ENCODE data around the gene PXDC1.
A peak's percentile ranks its signal among the peaks of the same experiment; 100 is the strongest.

The PXDC1 gene

GRCh38 chr6:3747100-3747737 lies 4.3 kb downstream of the PXDC1 start:
- no peak for DNase-seq (ENCODE audit: low read depth, low spot score)

- DNase-seq (ENCODE audit: low read depth, low spot score) = no peak
These were observed 4.8 kb downstream of the PXDC1 start for GRCh38 chr6:3746696-3747095.

- no peak for DNase-seq (ENCODE audit: low read depth, low spot score)
These were observed 5.3 kb downstream of the PXDC1 start for GRCh38 chr6:3746119-3746691.

GRCh38 chr6:3745566-3746118 lies 5.9 kb downstream of the PXDC1 start:
- DNase-seq (ENCODE audit: low read depth, low spot score) = no peak

- no peak for DNase-seq (ENCODE audit: low read depth, low spot score)
These were observed 6.5 kb downstream of the PXDC1 start for GRCh38 chr6:3744901-3745470.

GRCh38 chr6:3744211-3744900 lies 7.2 kb downstream of the PXDC1 start:
- no peak for DNase-seq (ENCODE audit: low read depth, low spot score)

GRCh38 chr6:3743541-3743940 lies 8.0 kb downstream of the PXDC1 start:
- DNase-seq (ENCODE audit: low read depth, low spot score) = no peak

GRCh38 chr6:3742426-3743344 lies 8.8 kb downstream of the PXDC1 start:
- peak; percentile 83 for DNase-seq (ENCODE audit: low read depth, low spot score)

GRCh38 chr6:3742076-3742425 lies 9.5 kb downstream of the PXDC1 start:
- no peak for DNase-seq (ENCODE audit: low read depth, low spot score)

GRCh38 chr6:3741477-3741871 lies 10.0 kb downstream of the PXDC1 start:
- DNase-seq (ENCODE audit: low read depth, low spot score) = no peak

GRCh38 chr6:3740551-3741476 lies 10.7 kb downstream of the PXDC1 start:
- no peak for DNase-seq (ENCODE audit: low read depth, low spot score)

GRCh38 chr6:3739311-3739897 lies 12.1 kb downstream of the PXDC1 start:
- DNase-seq (ENCODE audit: low read depth, low spot score) = no peak

GRCh38 chr6:3738381-3739131 lies 13.0 kb downstream of the PXDC1 start:
- no peak for DNase-seq (ENCODE audit: low read depth, low spot score)

GRCh38 chr6:3737831-3738210 lies 13.7 kb downstream of the PXDC1 start:
- DNase-seq (ENCODE audit: low read depth, low spot score) = no peak

GRCh38 chr6:3737149-3737830 lies 14.2 kb downstream of the PXDC1 start:
- no peak for DNase-seq (ENCODE audit: low read depth, low spot score)

- no peak for DNase-seq (ENCODE audit: low read depth, low spot score)
These were observed 16.4 kb downstream of the PXDC1 start for GRCh38 chr6:3735029-3735605.

GRCh38 chr6:3734023-3734422 lies 17.5 kb downstream of the PXDC1 start:
- DNase-seq (ENCODE audit: low read depth, low spot score) = no peak

GRCh38 chr6:3733321-3733925 lies 18.1 kb downstream of the PXDC1 start:
- no peak for DNase-seq (ENCODE audit: low read depth, low spot score)
